HG02970 (cell line): ENCODE data around the gene RUNX1.
A peak's percentile ranks its signal among the peaks of the same experiment; 100 is the strongest.
"Not testable (repeated sequence)": the region's sequence is repeated elsewhere in the genome, so short reads cannot be mapped to it uniquely, and the experiment has no call there.

Experiments used
- ATAC-seq: cut with Tn5 transposase; IDR thresholded peaks from one replicate; pipeline ENCODE4 v1.9.1; 2021; ENCODE audit warnings: mild to moderate bottlenecking, moderate library complexity, moderate number of reproducible peaks; ENCODE audit not compliant: unreplicated experiment, low FRiP score

Gene RUNX1

DNA sequence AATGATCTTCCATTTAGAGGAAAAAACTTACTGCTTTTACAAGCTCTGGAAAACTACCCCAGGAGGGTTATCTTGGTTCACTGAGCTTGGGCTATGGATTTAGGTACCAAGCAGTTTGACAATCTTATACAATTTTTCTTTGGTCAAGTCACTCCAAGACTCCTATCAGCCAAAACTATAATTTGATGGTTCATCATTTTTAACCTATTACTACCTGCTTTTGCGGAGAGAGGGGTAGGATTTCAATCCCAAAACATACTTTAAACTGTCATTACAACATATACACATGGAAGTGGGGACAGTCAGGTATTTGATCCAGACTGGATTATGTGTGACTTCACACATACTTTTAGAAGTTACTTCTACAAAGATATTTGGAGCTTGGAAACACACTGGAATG is 71.8 kb downstream of the RUNX1 start:
- no peak for ATAC-seq

GRCh38 chr21:34974162-34974981 is 74.7 kb downstream of the RUNX1 start:
- ATAC-seq = peak; percentile 72

- no peak for ATAC-seq
These were observed 75.4 kb downstream of the RUNX1 start for GRCh38 chr21:34973685-34974084.

DNA sequence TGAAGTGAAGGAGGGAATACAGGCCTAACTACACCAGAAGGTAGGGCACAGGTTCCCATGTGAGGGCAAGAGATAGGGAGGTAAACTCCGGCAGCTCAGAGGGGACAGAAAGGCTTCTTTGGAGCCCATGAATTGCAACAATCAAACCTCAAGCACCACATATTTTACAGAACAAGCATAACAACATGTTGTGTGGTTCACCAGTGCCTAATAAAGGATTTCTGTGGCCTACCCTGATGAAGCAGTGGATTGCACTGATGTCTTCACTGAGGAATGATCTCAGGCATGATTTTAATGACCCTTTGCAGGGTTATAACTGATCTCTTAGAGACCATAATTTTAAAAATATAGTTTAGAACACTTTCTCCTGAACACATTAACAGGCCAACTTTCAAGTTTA is 77.4 kb downstream of the RUNX1 start:
- ATAC-seq = no peak

DNA sequence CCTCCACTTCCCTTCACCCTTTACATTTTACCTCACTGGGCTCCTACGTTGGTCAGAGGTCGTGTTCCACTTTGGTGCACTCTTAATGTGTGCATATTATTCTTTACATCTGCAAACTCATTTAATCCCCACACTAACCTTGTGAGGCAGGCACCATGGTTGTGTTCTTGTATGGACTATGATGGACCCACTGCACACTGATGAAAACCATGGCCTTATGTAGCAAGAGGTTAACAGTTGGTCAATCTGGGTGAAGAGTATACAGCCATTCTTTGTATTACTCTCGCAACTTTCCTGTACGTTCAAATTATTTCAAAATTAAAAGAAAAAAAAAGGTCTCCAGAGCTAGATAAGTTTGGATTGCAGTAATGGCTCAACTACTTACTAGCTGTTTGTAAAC is 78.5 kb downstream of the RUNX1 start:
- no peak for ATAC-seq

DNA sequence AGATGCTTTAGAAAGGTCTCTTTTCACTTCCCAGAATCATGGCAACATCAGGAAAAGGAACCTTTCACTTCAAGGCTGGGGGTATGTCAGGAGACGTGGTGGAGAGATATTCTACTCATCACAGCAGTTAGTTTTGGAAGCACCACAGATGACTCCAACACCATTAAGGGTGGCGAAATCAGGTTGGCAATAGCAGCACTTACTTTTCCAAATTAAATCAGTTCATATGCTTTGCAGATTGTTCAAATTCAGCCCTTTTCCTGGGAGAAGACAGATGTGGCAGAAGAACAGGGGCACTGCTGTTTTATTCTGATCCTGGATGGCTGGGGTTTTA is 79.0 kb downstream of the RUNX1 start:
- no peak for ATAC-seq

DNA sequence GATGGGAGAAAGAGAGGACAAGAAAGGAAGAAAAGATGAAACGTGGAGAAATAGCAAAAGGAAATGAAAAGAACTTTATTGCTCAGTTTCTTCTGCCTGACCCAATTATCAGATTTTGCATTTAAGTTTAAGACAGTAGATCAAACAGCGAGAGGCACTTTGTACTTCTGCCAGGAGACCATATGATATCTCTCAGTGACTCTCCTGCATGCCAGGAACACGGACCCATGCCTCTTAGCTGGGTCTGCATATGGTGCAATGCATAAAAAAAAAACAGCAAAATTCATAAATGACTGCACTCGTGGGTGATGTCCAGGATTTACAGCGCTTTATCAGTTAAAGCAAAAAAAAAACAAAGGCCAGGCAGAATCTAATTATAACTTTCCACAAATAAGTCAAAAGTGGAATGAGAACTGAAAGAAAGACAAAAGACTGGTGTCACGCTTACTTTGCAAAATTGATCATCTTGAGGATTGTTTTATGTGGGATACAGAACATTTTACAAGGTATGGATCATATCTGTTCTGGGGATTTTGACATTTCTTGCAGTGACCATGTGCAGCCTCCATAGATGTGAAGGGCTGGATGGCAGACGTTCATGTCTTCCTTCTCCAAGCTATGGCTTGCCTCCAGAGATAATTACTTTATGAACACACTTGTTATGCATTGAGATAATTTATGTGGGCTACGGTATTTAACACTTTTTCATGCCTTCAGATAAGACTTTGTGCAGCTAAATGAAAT is 79.5 kb downstream of the RUNX1 start:
- ATAC-seq = no peak

GRCh38 chr21:34968414-34969333 is 80.4 kb downstream of the RUNX1 start:
- ATAC-seq = no peak

DNA sequence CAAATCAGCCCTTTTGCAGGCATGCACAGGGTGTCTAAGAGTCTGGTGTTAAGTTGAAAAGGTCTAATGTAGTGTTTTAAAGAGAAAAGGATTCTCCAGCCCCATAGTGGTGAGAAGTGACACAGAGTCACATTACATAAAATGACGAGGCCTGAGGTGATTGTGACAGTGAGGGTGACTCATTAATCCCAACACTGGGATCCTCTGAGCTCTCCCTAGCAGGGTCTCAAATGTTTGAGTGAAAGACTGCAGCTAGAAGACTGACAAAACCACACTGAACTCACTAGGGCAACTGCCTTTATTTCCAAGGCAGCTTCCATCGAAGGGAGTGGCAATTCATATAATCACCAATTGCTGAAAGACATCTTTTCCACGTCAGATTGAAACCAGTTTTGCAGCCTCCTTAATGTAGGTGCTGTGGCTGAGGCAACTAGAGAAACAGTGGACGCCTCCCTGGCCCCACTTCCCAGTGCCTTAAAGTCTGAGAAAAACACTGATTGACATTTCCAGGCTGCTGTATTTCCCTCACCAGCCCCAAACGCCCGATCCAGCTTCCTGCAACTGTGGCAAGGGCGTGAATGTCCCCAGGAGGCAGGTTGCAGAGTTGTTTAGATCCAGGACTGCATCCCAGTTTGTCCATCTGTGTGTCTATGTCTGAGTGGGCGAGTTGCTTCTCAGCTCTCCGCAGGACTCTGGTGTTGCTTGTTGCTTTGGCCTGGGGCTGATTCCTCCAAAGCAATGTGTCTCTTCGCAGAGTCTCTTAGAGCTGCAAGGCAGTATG is 81.4 kb downstream of the RUNX1 start:
- ATAC-seq = no peak

GRCh38 chr21:34966881-34967280 is 82.2 kb downstream of the RUNX1 start:
- ATAC-seq = not testable (repeated sequence)

DNA sequence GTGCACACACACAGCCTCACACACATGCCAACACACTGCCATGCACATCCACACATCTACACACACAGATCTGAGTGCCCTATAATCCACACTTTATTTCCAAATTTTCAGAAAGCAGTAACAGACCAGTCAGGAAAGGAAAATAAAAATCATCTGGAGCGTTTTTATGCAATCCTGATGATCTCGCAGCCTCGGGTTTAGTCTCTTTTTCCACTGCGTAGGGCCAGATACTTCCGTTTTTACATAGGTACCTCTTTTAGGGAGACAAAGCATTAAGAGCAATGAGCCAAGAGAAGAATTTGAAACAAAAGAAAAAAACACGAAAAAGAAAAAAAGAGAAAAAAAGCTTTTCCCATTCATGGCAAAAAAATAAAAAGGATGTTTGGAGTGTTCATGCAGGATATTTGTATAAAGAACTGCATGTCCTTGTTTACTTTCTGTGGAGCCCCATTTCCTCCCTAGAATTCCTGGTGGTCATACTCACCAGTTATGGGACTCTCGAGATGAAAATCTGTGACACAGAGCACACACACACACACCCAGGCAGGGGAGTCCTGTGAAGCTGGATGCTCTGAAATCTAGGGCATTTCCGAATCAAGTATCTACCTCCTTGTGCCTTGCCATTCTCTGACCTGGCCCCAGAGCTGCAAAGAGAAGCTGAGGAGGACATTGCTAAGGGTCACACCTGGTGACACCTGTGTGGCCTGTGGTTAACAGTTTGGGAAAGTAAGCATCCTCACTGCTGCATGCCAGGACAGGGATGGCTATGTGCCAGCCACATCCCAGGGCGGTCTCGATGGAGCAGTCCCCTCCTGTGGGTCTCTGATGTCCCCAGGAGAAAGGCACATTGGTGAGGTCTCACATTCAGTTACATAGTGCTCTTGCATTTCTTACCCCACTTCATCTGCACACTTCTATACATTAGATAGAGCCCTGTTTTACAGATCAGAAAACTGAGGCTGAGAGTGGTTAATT is 83.6 kb downstream of the RUNX1 start:
- ATAC-seq = no peak

GRCh38 chr21:34962586-34963222 is 86.4 kb downstream of the RUNX1 start:
- ATAC-seq = no peak

- ATAC-seq = no peak
These were observed 87.0 kb downstream of the RUNX1 start for GRCh38 chr21:34962136-34962535.

DNA sequence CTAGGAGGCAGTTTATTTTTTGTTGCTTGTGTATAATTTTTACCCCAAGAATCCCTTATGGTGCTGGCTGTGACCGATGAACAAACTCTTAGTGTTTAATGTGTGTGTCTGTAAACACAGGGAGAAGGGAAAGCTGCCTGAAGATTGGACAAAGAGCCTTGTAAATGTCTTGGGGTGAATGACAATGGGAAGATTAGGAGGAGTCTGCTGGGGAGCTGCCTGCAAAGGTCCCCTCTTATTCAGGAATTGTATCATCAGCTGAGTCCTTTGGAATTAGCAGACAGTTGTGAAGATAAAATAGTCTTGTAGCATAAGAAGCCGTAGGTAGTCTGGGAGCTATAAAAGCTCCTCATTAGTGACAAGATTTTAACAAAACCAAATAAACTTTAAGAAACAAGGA is 88.4 kb downstream of the RUNX1 start:
- no peak for ATAC-seq

DNA sequence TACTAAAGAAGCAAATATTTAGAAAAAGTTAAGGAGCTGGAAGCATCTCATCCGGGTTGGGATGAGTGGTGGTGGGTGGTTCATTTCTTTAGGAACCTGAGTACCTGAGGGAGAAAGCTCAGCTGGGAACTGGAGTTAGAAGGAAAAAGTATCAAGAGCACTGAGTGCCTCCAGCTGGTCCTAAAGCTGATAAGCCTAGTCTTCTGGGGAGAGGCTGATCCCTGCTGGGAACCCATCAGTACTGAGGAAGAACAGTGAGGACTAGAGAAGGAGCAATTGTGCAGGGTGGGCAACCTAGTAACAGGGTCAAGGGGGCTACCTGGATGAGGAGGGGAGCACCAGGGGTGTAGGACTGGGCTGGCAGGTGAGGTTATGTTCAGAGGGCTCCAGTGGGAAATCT is 89.5 kb downstream of the RUNX1 start:
- ATAC-seq = no peak

DNA sequence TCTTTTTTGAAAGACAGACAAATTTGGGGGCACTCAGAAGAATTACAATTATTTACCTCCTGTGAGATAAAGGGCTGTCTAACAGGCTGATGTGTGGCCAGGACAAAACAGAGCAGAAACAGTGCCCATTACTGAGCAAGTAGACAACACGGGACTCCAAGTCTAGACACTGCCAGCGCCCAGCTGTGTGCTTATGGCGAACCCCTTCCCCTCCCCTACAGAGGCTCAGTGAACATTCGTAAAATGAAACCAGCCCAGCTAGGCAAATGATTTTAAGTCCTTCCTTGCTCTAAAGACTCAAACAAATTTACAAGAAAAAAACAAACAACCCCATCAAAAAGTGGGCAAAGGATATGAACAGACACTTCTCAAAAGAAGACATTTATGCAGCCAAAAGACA is 91.1 kb downstream of the RUNX1 start:
- ATAC-seq = no peak

- ATAC-seq = no peak
These were observed 92.4 kb downstream of the RUNX1 start for GRCh38 chr21:34956416-34957316.

DNA sequence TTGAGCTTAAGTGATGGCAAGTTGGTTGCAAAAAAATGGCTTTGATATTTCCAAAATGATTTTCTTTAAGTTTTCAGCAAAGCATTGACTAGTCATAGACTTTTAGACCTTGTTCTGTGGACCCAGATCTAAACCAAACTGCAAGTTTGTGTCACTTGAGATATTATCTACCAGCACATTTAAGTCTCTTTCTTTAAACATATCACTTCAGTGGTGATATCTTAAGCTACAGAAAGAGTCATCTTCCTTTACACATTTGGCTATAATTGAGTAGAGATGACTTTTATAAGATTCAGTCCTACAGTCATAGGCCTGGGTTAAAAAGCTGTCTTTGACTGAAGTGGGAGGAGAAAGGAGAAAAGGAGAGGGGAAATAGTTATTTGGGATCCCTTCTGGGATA is 95.2 kb downstream of the RUNX1 start:
- no peak for ATAC-seq
